Measurements from ENCODE around the gene PDE9A. TPM values are rescaled to one million over a fixed set of nuclear protein-coding genes. Genes with fewer than 3 reads are reported as not detected.

The PDE9A gene
- total RNA-seq, 4 donors from 2014 or later: 2.9 to 16.9 (median 7.0) TPM

- DNase-seq (ENCODE audit: low spot score) (no peak), ATAC-seq (ENCODE audit: low FRiP score) (no peak)
- no peak for TF ChIP-seq CTCF (IDR thresholded peaks at IDR 0.05)
Measured at GRCh38 chr21:42618707-42619102, 34.7 kb upstream of the PDE9A start.

DNA sequence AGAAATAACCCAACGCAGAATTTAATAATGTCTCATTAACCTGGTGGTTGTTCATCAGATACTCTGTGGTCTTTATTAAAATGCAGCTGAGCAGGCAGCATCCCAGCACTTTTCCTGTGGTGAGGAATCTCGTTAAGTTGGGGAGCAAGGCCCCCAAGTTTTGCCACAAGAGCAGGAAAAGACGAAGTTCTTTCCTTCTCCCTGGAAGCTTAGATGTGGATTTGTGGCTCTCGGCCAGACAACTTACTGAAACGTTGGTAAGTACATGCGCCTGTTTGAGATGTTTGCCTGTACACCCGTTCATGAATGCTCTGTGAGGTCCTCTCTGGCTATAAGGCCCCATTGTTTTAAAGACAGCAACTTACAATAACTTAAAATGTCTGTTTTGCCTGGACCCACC lies 34.3 kb upstream of the PDE9A start:
- DNase-seq (ENCODE audit: low spot score) (no peak), ATAC-seq (ENCODE audit: low FRiP score) (no peak)
- no peak for TF ChIP-seq CTCF (IDR thresholded peaks at IDR 0.05)

DNA sequence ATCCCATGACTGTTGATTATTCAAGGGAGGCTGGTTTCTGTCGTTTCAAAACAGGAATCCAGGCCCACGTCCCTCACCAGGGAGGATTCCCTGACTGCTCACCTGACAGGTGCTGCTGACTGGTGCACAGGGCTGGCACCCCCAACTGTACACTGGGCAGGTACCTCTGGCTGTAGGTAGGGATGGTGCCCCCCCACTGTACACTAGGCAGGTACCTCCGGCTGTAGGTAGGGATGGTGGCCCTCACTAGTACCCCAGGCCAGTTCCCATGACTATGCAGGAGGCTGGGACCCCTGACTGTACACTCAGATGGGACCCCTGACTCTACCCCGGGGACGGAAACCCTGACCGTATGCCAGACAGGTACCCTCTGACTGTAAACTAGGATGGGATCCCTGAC lies 33.6 kb upstream of the PDE9A start:
- TF ChIP-seq CTCF (IDR thresholded peaks at IDR 0.05): no peak
- DNase-seq (ENCODE audit: low spot score) (no peak), ATAC-seq (ENCODE audit: low FRiP score) (no peak)

DNA sequence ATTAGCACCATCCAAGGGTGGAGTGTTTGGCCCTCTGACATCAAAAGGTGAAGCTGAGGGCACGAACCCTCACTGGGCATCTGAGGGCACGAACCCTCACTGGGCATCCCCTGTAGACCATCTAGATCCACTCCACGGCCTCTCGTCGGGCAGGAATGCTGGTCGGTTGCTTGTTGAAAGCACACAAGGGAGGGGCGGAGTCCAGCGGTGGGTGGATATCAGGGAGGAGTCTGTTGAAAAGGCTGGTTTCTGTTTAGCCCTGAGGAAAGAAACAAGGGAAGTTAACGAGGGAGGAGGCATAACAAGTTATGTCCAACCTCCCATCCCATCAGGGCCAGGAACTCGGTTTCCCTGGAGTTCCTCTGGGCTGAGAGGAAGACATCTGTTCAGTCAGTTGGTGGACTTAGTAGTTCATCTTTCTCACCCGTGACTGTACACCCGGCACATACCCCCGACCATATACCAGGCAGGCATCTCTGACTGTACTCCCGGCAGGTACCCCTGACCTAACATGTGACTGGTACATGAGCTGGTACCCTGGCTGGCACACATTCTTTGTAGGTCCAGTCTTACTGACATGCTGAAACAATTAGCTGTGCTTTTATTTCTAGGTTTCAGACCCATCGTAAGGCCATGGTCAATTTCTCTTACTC lies 32.1 kb upstream of the PDE9A start:
- DNase-seq (ENCODE audit: low spot score): no peak
- peak; percentile 57 for ATAC-seq (ENCODE audit: low FRiP score)
- TF ChIP-seq CTCF (IDR thresholded peaks at IDR 0.05): no peak

- no peak for DNase-seq (ENCODE audit: low spot score)
- no peak for TF ChIP-seq CTCF (IDR thresholded peaks at IDR 0.05)
- ATAC-seq (ENCODE audit: low FRiP score): no peak
Measured at GRCh38 chr21:42621819-42622177, 31.6 kb upstream of the PDE9A start.

- TF ChIP-seq CTCF (IDR thresholded peaks at IDR 0.05): no peak
- DNase-seq (ENCODE audit: low spot score): no peak
- ATAC-seq (ENCODE audit: low FRiP score): no peak
Measured at GRCh38 chr21:42622284-42622683, 31.1 kb upstream of the PDE9A start.

DNA sequence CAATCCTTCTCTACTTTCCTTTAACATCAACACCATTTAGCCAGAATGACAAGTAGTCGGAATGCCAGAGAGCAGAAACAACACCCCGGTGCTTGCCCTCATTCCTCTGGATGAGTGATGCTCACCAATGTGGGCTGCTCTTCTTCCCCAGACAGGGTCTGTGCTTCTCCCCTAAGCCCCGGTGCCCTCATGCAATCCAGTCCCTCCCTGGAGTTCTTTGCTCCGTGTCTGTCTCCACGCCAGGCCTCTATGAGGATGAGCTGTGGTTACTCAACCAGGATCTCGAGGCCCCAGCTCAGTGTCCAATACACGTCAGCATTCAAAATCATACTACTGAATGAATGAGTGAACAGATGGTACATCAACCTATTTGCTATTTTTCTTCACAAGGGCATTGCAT lies 29.7 kb upstream of the PDE9A start:
- ATAC-seq (ENCODE audit: low FRiP score) (no peak), DNase-seq (ENCODE audit: low spot score) (no peak)
- no peak for TF ChIP-seq CTCF (IDR thresholded peaks at IDR 0.05)
